GM12864 (cell line): ENCODE measurements around the gene RAP1GAP2.

Experiments
- DNase-seq: peaks from one replicate; pipeline ENCODE4 v3.0.0-alpha.2; 2011; ENCODE audit warnings: low read depth
- H3K4me3 ChIP-seq: 2 replicates; pipeline ENCODE4 v1.5.1; 2011; ENCODE audit warnings: mild to moderate bottlenecking, low read depth, low read length, control low read depth
- CTCF ChIP-seq: IDR thresholded peaks from 2 replicates; pipeline ENCODE4 v1.5.1; 2011; ENCODE audit warnings: low read depth, mild to moderate bottlenecking, moderate library complexity, low read length, control low read depth, inconsistent platforms; ENCODE audit errors: missing control alignments

Gene RAP1GAP2

DNA sequence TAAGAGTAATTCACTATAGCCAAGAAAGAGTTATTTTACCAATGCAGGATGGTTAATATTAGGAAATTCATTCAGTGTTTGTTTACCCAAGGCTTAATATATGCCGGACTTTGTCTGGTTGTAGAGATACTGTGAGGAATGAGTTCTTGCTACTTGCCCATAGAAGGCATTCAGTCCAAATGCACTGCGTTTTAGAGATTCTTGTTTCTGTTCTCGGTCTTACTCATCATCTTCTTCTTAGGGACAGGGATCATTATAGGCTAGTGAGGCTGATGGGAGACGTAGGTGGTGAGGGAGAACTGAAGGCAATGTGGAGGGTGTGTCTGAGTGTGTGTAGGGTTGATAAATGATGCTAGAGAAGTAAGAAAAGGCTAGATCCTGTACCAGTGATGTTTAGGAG lies 176.5 kb downstream of the RAP1GAP2 start:
- TF ChIP-seq CTCF = no peak
- no peak for DNase-seq
- no peak overlapping the region for H3K4me3 ChIP-seq

GRCh38 chr17:2974347-2974746 lies 178.1 kb downstream of the RAP1GAP2 start:
- no peak for DNase-seq
- TF ChIP-seq CTCF = no peak
- no peak overlapping the region for H3K4me3 ChIP-seq

DNA sequence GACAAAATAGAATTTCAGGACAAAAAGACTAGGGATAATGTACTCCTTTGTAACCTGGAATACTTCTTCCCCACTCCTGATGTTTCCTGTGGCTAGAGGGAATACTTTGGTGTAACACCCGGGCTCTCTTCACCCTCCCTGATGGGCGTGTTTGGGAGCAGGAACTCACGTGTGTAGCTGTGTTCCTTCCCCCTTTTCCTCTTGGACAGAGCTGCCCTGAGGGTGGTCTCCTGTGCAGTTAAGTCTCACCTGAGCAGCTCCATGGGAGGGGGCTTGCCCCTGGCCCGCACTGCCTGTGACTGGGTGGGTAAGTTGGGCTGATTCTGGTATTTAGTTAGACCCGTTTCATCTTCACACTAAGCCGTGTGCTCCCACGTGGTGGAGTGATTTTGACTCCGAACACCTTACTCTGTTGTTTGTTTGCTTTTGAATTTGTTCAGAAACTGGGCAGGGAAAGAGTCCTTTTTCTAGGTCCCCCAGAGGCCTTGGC lies 179.3 kb downstream of the RAP1GAP2 start:
- H3K4me3 ChIP-seq = no peak overlapping the region
- no peak for DNase-seq
- TF ChIP-seq CTCF = no peak

DNA sequence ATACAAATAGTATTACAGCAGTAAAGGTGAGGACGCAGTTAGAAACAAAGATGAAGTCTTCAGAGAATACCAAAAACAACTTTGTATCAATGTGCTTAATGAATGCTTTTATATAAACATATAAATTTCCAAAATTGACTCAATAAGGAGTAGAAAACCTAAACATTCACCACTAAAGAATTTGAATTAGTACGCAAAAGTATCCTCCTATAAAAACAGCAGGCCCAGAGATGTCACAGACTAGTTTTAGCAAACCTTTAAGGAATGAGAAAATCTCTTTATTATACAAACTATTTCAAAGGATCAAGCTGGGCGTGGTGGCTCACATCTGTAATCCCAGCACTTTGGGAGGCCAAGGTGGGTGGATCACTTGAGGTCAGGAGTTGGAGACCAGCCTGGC lies 180.9 kb downstream of the RAP1GAP2 start:
- no peak overlapping the region for H3K4me3 ChIP-seq
- no peak for DNase-seq
- TF ChIP-seq CTCF = no peak

DNA sequence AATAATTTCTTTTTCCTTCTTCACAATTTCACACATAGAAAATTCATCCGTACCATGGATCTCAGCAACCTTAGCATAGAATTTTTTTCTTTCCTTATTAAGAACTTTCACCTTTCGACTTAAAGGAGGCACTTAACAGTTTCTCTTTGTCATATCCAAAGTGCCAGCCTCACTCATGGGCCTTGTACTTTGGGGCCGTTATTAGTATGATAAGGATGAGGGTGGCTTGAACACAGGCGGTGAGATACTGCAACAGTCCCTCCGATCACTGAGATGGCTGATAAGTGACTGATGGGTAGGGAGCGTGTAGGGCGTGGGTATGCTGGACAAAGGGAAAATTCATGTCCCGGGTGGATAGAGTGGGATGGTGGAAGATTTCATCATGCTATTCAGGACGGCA lies 181.9 kb downstream of the RAP1GAP2 start:
- DNase-seq = no peak
- H3K4me3 ChIP-seq = no peak overlapping the region
- no peak for TF ChIP-seq CTCF

GRCh38 chr17:2978991-2979390 lies 182.8 kb downstream of the RAP1GAP2 start:
- DNase-seq = no peak

More at GRCh38 chr17:2978991-2979390, 182.8 kb downstream of the RAP1GAP2 start:
- H3K4me3 ChIP-seq = no peak overlapping the region
- no peak for TF ChIP-seq CTCF
